Colonic mucosa (tissue), 4 donors: ENCODE results near the gene NCKAP5. TPM values are rescaled to one million over a fixed set of nuclear protein-coding genes. Genes with fewer than 3 reads are reported as not detected.

Experiments used
- DNase-seq: peaks from one replicate; pipeline ENCODE4 v3.0.0-alpha.2; 2020
- H3K27ac ChIP-seq: fragments of 200-600 bp; one replicate; pipeline ENCODE4 v1.8.0; 2021
- H3K27me3 ChIP-seq: fragments of 200-600 bp; one replicate; pipeline ENCODE4 v1.8.0; 2021
- H3K36me3 ChIP-seq: fragments of 200-600 bp; one replicate; pipeline ENCODE4 v1.8.0; 2021
- H3K4me1 ChIP-seq: fragments of 200-600 bp; one replicate; pipeline ENCODE4 v1.8.0; 2021; ENCODE audit warnings: mild to moderate bottlenecking
- H3K4me3 ChIP-seq: fragments of 200-600 bp; one replicate; pipeline ENCODE4 v1.8.0; 2021
- H3K9ac ChIP-seq, 2 donors: one replicate each; pipeline ENCODE4 v1.7.0; 2013; ENCODE audit warnings: control low read depth in 2 of 2, low read depth in 2 of 2, low read length in 2 of 2
- H3K9me3 ChIP-seq: fragments of 200-600 bp; one replicate; pipeline ENCODE4 v1.8.0; 2021
- CTCF ChIP-seq: fragments of 200-600 bp; IDR thresholded peaks from one replicate; pipeline ENCODE4 v1.8.0; 2022; ENCODE audit warnings: antibody characterized with exemption, mild to moderate bottlenecking
- intact Hi-C: fragments of 100-400 bp; cut with DNase I; formaldehyde crosslinking; loops from one replicate; pipeline ENCODE4 v1.14.1; 2022
- total RNA-seq, 2 donors: library from RNA; stranded (reverse); fragmentation: NEBNext Ultra II Directional in 1 of 2; extraction: Animal tissue kit (Norgen Biotek cat#: 25700) in 1 of 2; gene quantifications; one replicate each; pipeline ENCODE4 v1.2.1, GENCODE V29; 2021
- donor health status: healthy.
- donor health status: DM: no; HTN: no; CAD: no.
- donor health status: DM: no; HTN: no; CAD: no.

Gene NCKAP5
- total RNA-seq, 2 donors from 2014 or later = 2.9 to 3.7 TPM

- no peak overlapping the region for H3K9ac ChIP-seq
- TF ChIP-seq CTCF = no peak
- no peak overlapping the region for H3K4me3 ChIP-seq
- intact Hi-C loops = no loop called here
- no peaks in the 10 kb centered on the region for H3K9me3 ChIP-seq
- no peaks in the 10 kb centered on the region for H3K27me3 ChIP-seq
- H3K27ac ChIP-seq = no peak overlapping the region
- H3K4me1 ChIP-seq = no peaks in the 10 kb centered on the region
- DNase-seq = no peak
- H3K36me3 ChIP-seq = no peaks in the 10 kb centered on the region
These were observed 297.2 kb downstream of the NCKAP5 start for GRCh38 chr2:133271105-133271504.

GRCh38 chr2:133270550-133270949 is 297.7 kb downstream of the NCKAP5 start:
- no peak for DNase-seq
- Histone ChIP-seq H3K9me3 (no peaks in the 10 kb centered on the region), H3K4me3 (no peak overlapping the region), H3K4me1 (no peaks in the 10 kb centered on the region), H3K27ac (no peak overlapping the region), H3K9ac (no peak overlapping the region), H3K27me3 (no peaks in the 10 kb centered on the region), H3K36me3 (no peaks in the 10 kb centered on the region)
- TF ChIP-seq CTCF = no peak
- intact Hi-C loops = no loop called here

GRCh38 chr2:133266926-133267590 is 301.2 kb downstream of the NCKAP5 start:
- no peaks in the 10 kb centered on the region for H3K9me3 ChIP-seq
- H3K36me3 ChIP-seq = no peaks in the 10 kb centered on the region
- intact Hi-C loops = no loop called here
- peak overlapping the region; percentile 19 for H3K4me3 ChIP-seq
- no peak for DNase-seq
- H3K27me3 ChIP-seq = no peaks in the 10 kb centered on the region
- TF ChIP-seq CTCF = no peak
- no peak overlapping the region for H3K9ac ChIP-seq
- no peaks in the 10 kb centered on the region for H3K4me1 ChIP-seq
- H3K27ac ChIP-seq = no peak overlapping the region

- peak overlapping the region; percentile 19 for H3K4me3 ChIP-seq
- H3K9ac ChIP-seq = peak overlapping the region in 1 of 2 donors; percentile 43
- no peak overlapping the region for H3K27ac ChIP-seq
- H3K9me3 ChIP-seq = no peaks in the 10 kb centered on the region
- no peaks in the 10 kb centered on the region for H3K36me3 ChIP-seq
- H3K27me3 ChIP-seq = no peaks in the 10 kb centered on the region
- no peak for DNase-seq
- TF ChIP-seq CTCF = no peak
- no peaks in the 10 kb centered on the region for H3K4me1 ChIP-seq
- intact Hi-C loops = no loop called here
These were observed 302.0 kb downstream of the NCKAP5 start for GRCh38 chr2:133266041-133266925.

- no peaks in the 10 kb centered on the region for H3K9me3 ChIP-seq
- H3K27me3 ChIP-seq = no peaks in the 10 kb centered on the region
- no peak overlapping the region for H3K27ac ChIP-seq
- H3K4me1 ChIP-seq = no peaks in the 10 kb centered on the region
- peak; percentile 36 for DNase-seq
- H3K4me3 ChIP-seq = peak overlapping the region; percentile 19
- no peak for TF ChIP-seq CTCF
- H3K36me3 ChIP-seq = no peaks in the 10 kb centered on the region
- intact Hi-C loops = no loop called here
- no peak overlapping the region for H3K9ac ChIP-seq
These were observed 302.8 kb downstream of the NCKAP5 start for GRCh38 chr2:133265432-133265949.
